Measurements from ENCODE around the gene LRRC45.

DNA sequence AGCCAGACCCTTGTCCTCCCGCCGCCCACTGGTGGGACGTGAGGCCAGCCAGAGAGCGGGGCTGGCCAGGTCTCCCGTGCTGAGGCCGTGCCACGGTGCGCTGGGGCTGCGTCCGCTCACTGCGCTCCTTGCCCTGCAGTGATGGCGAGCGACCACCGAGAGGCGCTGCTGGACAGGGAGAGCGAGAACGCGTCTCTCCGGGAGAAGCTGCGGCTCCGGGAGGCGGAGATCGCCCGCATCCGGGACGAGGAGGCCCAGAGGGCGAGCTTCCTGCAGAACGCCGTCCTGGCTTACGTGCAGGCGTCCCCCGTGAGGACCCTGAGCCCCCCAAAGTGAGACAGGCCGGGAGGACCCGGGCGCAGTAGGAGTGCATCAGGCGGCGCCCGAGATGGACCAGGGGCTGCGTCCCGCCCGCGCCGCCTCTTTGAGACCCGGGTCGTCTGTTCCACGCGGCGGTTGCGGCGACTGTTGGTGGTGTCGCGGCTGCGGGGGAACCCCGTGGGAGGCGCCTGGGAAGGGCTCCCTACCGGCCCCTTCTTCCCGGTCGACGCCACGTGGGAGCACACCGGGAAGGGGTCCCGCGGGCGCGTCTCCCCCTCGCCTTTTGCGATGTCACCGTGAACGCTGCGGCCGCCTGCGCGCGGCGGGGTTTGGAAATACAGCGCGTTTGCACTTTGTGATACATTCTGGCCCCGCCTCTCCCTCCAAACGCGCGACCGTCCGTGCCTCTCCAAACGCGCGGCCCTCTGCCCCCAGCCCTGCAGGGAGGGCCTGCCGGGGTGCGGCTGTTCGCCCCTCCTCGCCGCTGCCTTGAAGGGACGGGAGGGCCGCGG, 7.6 kb downstream of the LRRC45 start:
- TF ChIP-seq, protein P1, sequence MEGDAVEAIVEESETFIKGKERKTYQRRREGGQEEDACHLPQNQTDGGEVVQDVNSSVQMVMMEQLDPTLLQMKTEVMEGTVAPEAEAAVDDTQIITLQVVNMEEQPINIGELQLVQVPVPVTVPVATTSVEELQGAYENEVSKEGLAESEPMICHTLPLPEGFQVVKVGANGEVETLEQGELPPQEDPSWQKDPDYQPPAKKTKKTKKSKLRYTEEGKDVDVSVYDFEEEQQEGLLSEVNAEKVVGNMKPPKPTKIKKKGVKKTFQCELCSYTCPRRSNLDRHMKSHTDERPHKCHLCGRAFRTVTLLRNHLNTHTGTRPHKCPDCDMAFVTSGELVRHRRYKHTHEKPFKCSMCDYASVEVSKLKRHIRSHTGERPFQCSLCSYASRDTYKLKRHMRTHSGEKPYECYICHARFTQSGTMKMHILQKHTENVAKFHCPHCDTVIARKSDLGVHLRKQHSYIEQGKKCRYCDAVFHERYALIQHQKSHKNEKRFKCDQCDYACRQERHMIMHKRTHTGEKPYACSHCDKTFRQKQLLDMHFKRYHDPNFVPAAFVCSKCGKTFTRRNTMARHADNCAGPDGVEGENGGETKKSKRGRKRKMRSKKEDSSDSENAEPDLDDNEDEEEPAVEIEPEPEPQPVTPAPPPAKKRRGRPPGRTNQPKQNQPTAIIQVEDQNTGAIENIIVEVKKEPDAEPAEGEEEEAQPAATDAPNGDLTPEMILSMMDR (conservative IDR thresholded peaks at IDR 0.05; ENCODE audit: low read length) = peak; percentile 85
- TF ChIP-seq EZH2phosphoT487 (IDR thresholded peaks at IDR 0.05; ENCODE audit: borderline replicate concordance, low read depth, low read length) = no peak
